ENCODE data around the gene ACOT11. TPM values are rescaled to one million over a fixed set of nuclear protein-coding genes. Genes with fewer than 3 reads are reported as not detected.

Gene ACOT11
- total and polyA plus RNA-seq, 3 experiments from 2014 or later: 0.09 to 0.58 (median 0.37) TPM

DNA sequence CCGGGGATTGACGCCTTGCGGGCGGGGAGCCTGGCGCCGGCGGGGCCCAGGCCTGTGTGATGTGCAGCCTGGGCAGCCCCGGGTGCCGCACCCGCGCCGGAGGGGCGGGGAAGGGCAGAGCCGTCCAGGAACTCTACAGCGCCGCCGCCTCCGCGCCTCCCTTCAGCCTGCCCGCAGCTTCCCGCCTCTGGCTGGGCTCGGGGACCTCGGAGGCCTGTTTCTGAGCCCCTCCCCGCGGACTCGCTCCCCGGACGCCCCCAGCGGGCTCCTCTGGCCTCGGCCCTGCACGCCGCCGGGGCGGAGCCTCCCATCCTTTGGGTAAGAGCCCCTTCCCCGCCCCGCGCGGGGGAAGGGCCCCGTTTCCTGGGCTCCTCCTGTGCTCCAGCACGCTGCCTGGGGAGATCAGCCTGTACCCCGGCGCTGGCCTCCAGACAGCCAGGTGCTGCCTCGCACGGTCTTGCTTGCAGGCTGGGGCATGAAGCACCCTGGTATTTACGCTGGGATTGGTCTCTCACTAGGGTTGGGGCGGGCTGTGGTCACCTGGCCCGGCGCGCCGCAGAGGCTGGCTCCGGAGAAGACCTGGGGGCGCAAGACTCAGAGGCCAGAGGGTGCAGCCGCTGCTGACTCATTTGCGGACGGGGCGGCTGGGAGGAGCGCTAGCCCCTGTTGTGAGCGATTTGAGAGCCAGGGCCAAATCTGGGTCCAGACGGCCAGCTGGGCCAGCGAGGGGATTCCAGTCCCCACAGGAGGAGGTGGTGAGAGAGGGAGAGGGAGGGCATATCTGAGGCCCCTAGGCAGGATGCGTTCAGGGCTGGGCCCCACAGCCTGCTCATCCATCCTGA is 5.7 kb upstream of the ACOT11 start:
- Histone ChIP-seq H3K4me1 (ENCODE audit: insufficient read depth, low read length) (peaks cover 7% of the 10 kb centered on the region), H3K36me3 (ENCODE audit: insufficient read depth, low read length) (no peaks in the 10 kb centered on the region), H3K27ac (ENCODE audit: low read depth, low read length) (no peak overlapping the region), H3K9me3 (ENCODE audit: low read length) (no peaks in the 10 kb centered on the region), H3K27me3 (ENCODE audit: insufficient read depth, low read length, poor library complexity, severe bottlenecking) (no peaks in the 10 kb centered on the region), H3K4me3 (ENCODE audit: low read length) (peak overlapping the region; percentile 43)
- Mint-ChIP-seq H3K36me3 (no peaks in the 10 kb centered on the region), H3K9me3 (no peaks in the 10 kb centered on the region), H3K4me1 (peaks cover 15 to 18% (median 15%) of the 10 kb centered on the region in 3 donors), H3K27ac (peak overlapping the region in 3 of 8 donors; percentile 23 to 77 (median 68)), H3K27me3 (peaks cover under 1 to 6% of the 10 kb centered on the region in 2 donors), H3K4me3 (peak overlapping the region; percentile 72 to 89 (median 81))
- peak; percentile 15 to 52 (median 34) for DNase-seq
- ChIA-PET CTCF (interaction anchor here (1.3 kb wide), 1 partner anchor 24 kb away, joined by 3 read pairs; no protein-coding TSS in a partner anchor), POLR2A (no interaction called here)

DNA sequence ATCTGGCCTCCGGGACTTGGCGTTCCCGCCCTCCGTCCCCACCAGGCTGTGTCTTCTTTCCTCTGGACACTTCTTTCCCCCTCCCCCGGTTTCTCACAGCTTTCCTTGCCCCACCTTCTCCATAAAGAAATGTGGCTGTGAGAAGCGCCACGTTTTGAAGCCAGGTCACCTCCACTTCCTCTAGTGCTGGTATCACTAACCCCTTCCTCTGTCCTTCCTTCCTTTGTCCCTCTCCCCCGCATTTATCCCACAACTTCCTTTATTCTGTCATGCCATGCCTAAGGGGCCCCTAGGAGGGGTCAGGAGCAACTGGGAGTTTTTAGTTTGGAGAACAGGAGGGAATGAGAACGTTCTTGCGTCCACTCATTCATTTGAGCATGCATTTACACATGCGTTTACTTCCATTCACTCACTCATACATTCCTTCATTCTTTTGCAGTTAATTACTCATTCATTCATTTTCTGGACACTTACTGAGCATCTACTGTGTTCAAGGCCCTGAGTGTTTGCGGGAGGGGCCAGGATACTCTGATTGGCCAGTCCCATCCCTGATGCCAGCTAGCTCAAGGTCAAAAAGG is 5.0 kb upstream of the ACOT11 start:
- Mint-ChIP-seq H3K9me3 (no peaks in the 10 kb centered on the region), H3K27me3 (peaks cover 0 to 4% of the 10 kb centered on the region in 2 donors), H3K4me3 (peak overlapping the region; percentile 55 to 89 (median 79)), H3K27ac (peak overlapping the region in 6 of 8 donors; percentile 29 to 72 (median 52)), H3K4me1 (peaks cover 15 to 18% (median 15%) of the 10 kb centered on the region in 3 donors), H3K36me3 (no peaks in the 10 kb centered on the region)
- peaks cover 7% of the 10 kb centered on the region for H3K4me1 ChIP-seq (ENCODE audit: insufficient read depth, low read length)
- no peaks in the 10 kb centered on the region for H3K27me3 ChIP-seq (ENCODE audit: insufficient read depth, low read length, poor library complexity, severe bottlenecking)
- no peaks in the 10 kb centered on the region for H3K9me3 ChIP-seq (ENCODE audit: low read length)
- POLR2A ChIA-PET: no interaction called here
- CTCF ChIA-PET: no interaction called here
- no peak for DNase-seq
- H3K4me3 ChIP-seq (ENCODE audit: low read length): no peak overlapping the region
- no peak overlapping the region for H3K27ac ChIP-seq (ENCODE audit: low read depth, low read length)
- H3K36me3 ChIP-seq (ENCODE audit: insufficient read depth, low read length): no peaks in the 10 kb centered on the region

DNA sequence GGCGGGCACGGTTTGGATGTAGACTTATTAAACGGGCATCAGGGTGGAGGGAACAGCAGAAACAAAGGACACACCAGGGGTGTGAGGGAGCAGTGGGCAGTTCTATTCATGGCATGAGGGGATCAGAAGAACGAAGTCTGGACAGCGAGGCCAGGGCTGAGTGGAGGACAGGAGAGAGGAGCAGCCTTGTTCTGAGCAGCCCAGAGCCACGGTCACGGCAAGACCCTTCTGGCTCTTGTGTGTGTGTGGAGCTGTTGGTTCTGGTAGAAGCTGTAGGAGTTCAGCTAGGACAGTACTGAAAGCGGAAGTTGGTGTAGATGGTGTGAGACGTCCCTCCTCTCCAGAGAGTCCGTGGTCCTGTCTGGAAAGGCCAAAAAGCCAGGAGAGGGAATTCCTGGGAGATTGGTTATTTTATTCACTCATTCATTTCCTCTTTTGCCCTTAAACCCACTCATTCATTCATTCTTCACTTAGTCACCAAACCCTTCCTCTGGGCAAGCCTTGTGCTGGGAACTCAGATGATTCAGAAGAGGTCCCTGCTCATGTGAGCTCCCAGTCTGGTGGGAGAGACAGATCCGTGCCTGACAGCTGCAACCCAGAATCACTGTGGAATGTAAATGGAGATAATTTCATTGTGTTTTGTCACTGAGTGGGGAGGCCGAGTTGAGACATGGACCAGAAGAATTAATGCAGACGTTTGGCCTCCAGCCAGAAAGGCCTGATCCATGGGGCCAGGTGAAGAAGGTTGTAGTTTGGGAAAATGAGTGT is 4.1 kb upstream of the ACOT11 start:
- peaks cover 15 to 18% (median 15%) of the 10 kb centered on the region in 3 donors for H3K4me1 Mint-ChIP-seq
- Histone ChIP-seq H3K36me3 (ENCODE audit: insufficient read depth, low read length) (no peaks in the 10 kb centered on the region), H3K4me3 (ENCODE audit: low read length) (no peak overlapping the region), H3K9me3 (ENCODE audit: low read length) (no peaks in the 10 kb centered on the region), H3K4me1 (ENCODE audit: insufficient read depth, low read length) (peaks cover 7% of the 10 kb centered on the region), H3K27me3 (ENCODE audit: insufficient read depth, low read length, poor library complexity, severe bottlenecking) (no peaks in the 10 kb centered on the region), H3K27ac (ENCODE audit: low read depth, low read length) (no peak overlapping the region)
- no peak for DNase-seq
- peaks cover 0 to 4% of the 10 kb centered on the region in 2 donors for H3K27me3 Mint-ChIP-seq
- H3K9me3 Mint-ChIP-seq: no peaks in the 10 kb centered on the region
- POLR2A ChIA-PET: no interaction called here
- H3K36me3 Mint-ChIP-seq: no peaks in the 10 kb centered on the region
- peak overlapping the region in 6 of 7 donors; percentile 6 to 89 (median 54) for H3K4me3 Mint-ChIP-seq
- H3K27ac Mint-ChIP-seq: peak overlapping the region in 3 of 8 donors; percentile 26 to 56 (median 30)
- CTCF ChIA-PET: no interaction called here

DNA sequence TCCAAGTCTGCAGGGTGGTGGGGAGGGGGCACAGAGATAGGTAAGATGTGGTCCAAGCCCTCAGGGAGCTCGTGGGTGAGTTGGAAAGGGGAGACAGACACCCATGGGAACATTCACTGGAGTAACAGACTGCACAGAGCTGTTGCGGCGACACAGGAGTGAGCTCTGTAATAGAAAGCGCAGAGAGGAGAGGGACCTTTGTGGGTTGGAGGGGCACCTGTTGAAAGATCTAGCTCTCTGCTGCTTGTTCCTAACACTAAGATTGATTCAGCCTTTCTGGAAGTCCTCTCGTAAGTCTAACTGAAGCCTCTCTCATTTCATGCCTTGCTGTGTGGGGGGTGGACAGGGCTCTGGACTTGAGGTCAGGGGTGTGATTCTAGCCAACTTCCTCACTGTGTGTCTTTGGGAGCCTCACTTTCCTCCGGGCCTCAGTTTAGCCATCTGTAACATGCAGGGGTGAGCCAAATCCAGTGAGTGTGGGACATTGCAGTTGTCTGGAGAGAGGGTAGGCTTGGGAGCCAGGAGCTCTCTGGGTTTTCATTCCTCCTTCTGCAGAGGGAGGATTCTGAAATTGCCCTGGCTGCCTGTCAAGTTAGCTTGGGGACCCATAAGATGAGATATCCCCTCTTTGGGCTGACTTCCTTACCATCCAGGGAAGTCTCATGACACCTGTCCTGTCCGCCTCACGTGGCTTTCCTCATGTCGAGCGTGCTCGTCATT is 2.0 kb upstream of the ACOT11 start:
- no peak overlapping the region for H3K4me3 ChIP-seq (ENCODE audit: low read length)
- ChIA-PET CTCF (no interaction called here), POLR2A (no interaction called here)
- H3K4me1 ChIP-seq (ENCODE audit: insufficient read depth, low read length): peaks cover 7% of the 10 kb centered on the region
- no peak for DNase-seq
- no peaks in the 10 kb centered on the region for H3K27me3 ChIP-seq (ENCODE audit: insufficient read depth, low read length, poor library complexity, severe bottlenecking)
- Mint-ChIP-seq H3K9me3 (no peaks in the 10 kb centered on the region), H3K27ac (peak overlapping the region in 3 of 8 donors; percentile 14 to 88 (median 68)), H3K36me3 (no peaks in the 10 kb centered on the region), H3K4me1 (peaks cover 13 to 18% (median 15%) of the 10 kb centered on the region in 3 donors), H3K4me3 (peak overlapping the region in 1 of 7 donors; percentile 34), H3K27me3 (no peaks in the 10 kb centered on the region)
- no peaks in the 10 kb centered on the region for H3K9me3 ChIP-seq (ENCODE audit: low read length)
- H3K36me3 ChIP-seq (ENCODE audit: insufficient read depth, low read length): no peaks in the 10 kb centered on the region
- H3K27ac ChIP-seq (ENCODE audit: low read depth, low read length): no peak overlapping the region

GRCh38 chr1:54546651-54547401 is 1.2 kb upstream of the ACOT11 start:
- H3K4me3 Mint-ChIP-seq: peak overlapping the region in 1 of 7 donors; percentile 16

GRCh38 chr1:54548389-54549044 is 489 bp downstream of the ACOT11 start:
- Mint-ChIP-seq H3K27ac (no peak overlapping the region), H3K9me3 (no peaks in the 10 kb centered on the region), H3K4me1 (peaks cover 0 to under 1% (median 0%) of the 10 kb centered on the region in 3 donors), H3K4me3 (no peak overlapping the region), H3K27me3 (no peaks in the 10 kb centered on the region), H3K36me3 (no peaks in the 10 kb centered on the region)
- ChIA-PET POLR2A (no interaction called here), CTCF (no interaction called here)
- H3K4me1 ChIP-seq (ENCODE audit: insufficient read depth, low read length): no peaks in the 10 kb centered on the region
- no peaks in the 10 kb centered on the region for H3K36me3 ChIP-seq (ENCODE audit: insufficient read depth, low read length)
- H3K4me3 ChIP-seq (ENCODE audit: low read length): no peak overlapping the region
- no peaks in the 10 kb centered on the region for H3K9me3 ChIP-seq (ENCODE audit: low read length)
- no peaks in the 10 kb centered on the region for H3K27me3 ChIP-seq (ENCODE audit: insufficient read depth, low read length, poor library complexity, severe bottlenecking)
- no peak overlapping the region for H3K27ac ChIP-seq (ENCODE audit: low read depth, low read length)
- DNase-seq: no peak

More at GRCh38 chr1:54546651-54547401, 1.2 kb upstream of the ACOT11 start:
- POLR2A ChIA-PET: no interaction called here
- no peak overlapping the region for H3K4me3 ChIP-seq (ENCODE audit: low read length)
- H3K9me3 ChIP-seq (ENCODE audit: low read length): no peaks in the 10 kb centered on the region
- peaks cover 7% of the 10 kb centered on the region for H3K4me1 ChIP-seq (ENCODE audit: insufficient read depth, low read length)
- no peaks in the 10 kb centered on the region for H3K27me3 Mint-ChIP-seq
- H3K27ac Mint-ChIP-seq: peak overlapping the region in 1 of 8 donors; percentile 14
- H3K36me3 ChIP-seq (ENCODE audit: insufficient read depth, low read length): no peaks in the 10 kb centered on the region
- H3K27me3 ChIP-seq (ENCODE audit: insufficient read depth, low read length, poor library complexity, severe bottlenecking): no peaks in the 10 kb centered on the region
- H3K4me1 Mint-ChIP-seq: peaks cover 9 to 14% (median 11%) of the 10 kb centered on the region in 3 donors
- no peaks in the 10 kb centered on the region for H3K9me3 Mint-ChIP-seq
- DNase-seq: no peak
- no peak overlapping the region for H3K27ac ChIP-seq (ENCODE audit: low read depth, low read length)
- H3K36me3 Mint-ChIP-seq: no peaks in the 10 kb centered on the region
- CTCF ChIA-PET: no interaction called here
